Neural cell (in vitro differentiated cells): ENCODE results near the gene EBF3. TPM values are rescaled to one million over a fixed set of nuclear protein-coding genes. Genes with fewer than 3 reads are reported as not detected.

Source experiments
- H2AFZ ChIP-seq: fragments of 200-600, 300-800 bp; sonication (generic), shearing (Covaris generic); 2 replicates; pipeline ENCODE4 v1.6.0; 2014; ENCODE audit warnings: low read depth, mild to moderate bottlenecking, antibody characterized with exemption, low read length, moderate library complexity
- H3F3A ChIP-seq: fragments of 200-600 bp; shearing (Covaris generic); 2 replicates; pipeline ENCODE4 v1.6.1; 2016; ENCODE audit warnings: mild to moderate bottlenecking, moderate library complexity, mixed read lengths, antibody characterized with exemption, low read length; ENCODE audit not compliant: insufficient read depth, poor library complexity, severe bottlenecking
- H3K27ac ChIP-seq: fragments of 200-600, 300-800 bp; sonication (generic), shearing (Covaris generic); 2 replicates; pipeline ENCODE4 v1.5.1; 2014; ENCODE audit warnings: mild to moderate bottlenecking, low read length, moderate library complexity
- H3K27me3 ChIP-seq: fragments of 300-800, 200-600 bp; sonication (generic), shearing (Covaris generic); 2 replicates; pipeline ENCODE4 v1.6.0; 2014; ENCODE audit warnings: mild to moderate bottlenecking, low read depth, low read length, moderate library complexity; ENCODE audit not compliant: insufficient read depth
- H3K36me3 ChIP-seq: fragments of 300-800, 200-600 bp; sonication (generic), shearing (Covaris generic); 2 replicates; pipeline ENCODE4 v1.5.1; 2014; ENCODE audit warnings: mild to moderate bottlenecking, antibody characterized with exemption, low read length, moderate library complexity; ENCODE audit not compliant: insufficient read depth
- H3K4me2 ChIP-seq: fragments of 300-800, 200-600 bp; sonication (generic), shearing (Covaris generic); 2 replicates; pipeline ENCODE4 v1.6.0; 2014; ENCODE audit warnings: mild to moderate bottlenecking, low read length
- H3K4me3 ChIP-seq: fragments of 300-800, 200-600 bp; sonication (generic), shearing (Covaris generic); 2 replicates; pipeline ENCODE4 v1.5.1; 2014; ENCODE audit warnings: mild to moderate bottlenecking, low read length, moderate library complexity
- H3K79me2 ChIP-seq: fragments of 200-600 bp; shearing (Covaris generic); replicated peaks from 2 replicates; pipeline ENCODE4 v1.6.0; 2014; ENCODE audit warnings: mild to moderate bottlenecking, low read length, moderate library complexity; ENCODE audit not compliant: insufficient read depth
- H3K9ac ChIP-seq: fragments of 300-800, 200-600 bp; sonication (generic), shearing (Covaris generic); 2 replicates; pipeline ENCODE4 v1.6.1; 2016; ENCODE audit warnings: mild to moderate bottlenecking, low read length, mixed read lengths
- H3K9me2 ChIP-seq: fragments of 200-600 bp; shearing (Covaris generic); 2 replicates; pipeline ENCODE4 v1.6.1; 2016; ENCODE audit warnings: mild to moderate bottlenecking, low read length, mixed read lengths; ENCODE audit not compliant: insufficient read depth
- H3K9me3 ChIP-seq: fragments of 200-600, 300-800 bp; sonication (generic), shearing (Covaris generic); 2 replicates; pipeline ENCODE4 v1.6.1; 2016; ENCODE audit warnings: mild to moderate bottlenecking, mixed run types, low read length, moderate library complexity, mixed read lengths
- H4K20me1 ChIP-seq: fragments of 200-600 bp; shearing (Covaris generic); 2 replicates; pipeline ENCODE4 v1.6.1; 2016; ENCODE audit warnings: mild to moderate bottlenecking, mixed run types; ENCODE audit not compliant: insufficient read depth
- EP300 ChIP-seq: fragments of 450-650 bp; conservative IDR thresholded peaks from 2 replicates; pipeline ENCODE4 v1.6.1; 2014; ENCODE audit warnings: antibody characterized with exemption, mild to moderate bottlenecking, moderate library complexity; ENCODE audit not compliant: poor library complexity, severe bottlenecking
- EZH2 ChIP-seq: fragments of 200-600, 300-800 bp; shearing (Covaris generic), sonication (generic); IDR thresholded peaks from 2 replicates; pipeline ENCODE4 v1.6.1; 2014; ENCODE audit warnings: antibody characterized with exemption, low read length, borderline replicate concordance, mild to moderate bottlenecking; ENCODE audit not compliant: insufficient read depth, poor library complexity, severe bottlenecking
- MXI1 ChIP-seq: fragments of 450-650 bp; conservative IDR thresholded peaks from 2 replicates; pipeline ENCODE4 v1.6.1; 2014; ENCODE audit warnings: antibody characterized with exemption, mild to moderate bottlenecking; ENCODE audit not compliant: poor library complexity, severe bottlenecking
- POLR2AphosphoS5 ChIP-seq: IDR thresholded peaks from 2 replicates; pipeline ENCODE4 v1.6.1; 2012
- RAD21 ChIP-seq: fragments of 450-650 bp; conservative IDR thresholded peaks from 2 replicates; pipeline ENCODE4 v1.6.1; 2014; ENCODE audit warnings: antibody characterized with exemption, mild to moderate bottlenecking, moderate library complexity
- REST ChIP-seq: IDR thresholded peaks from 2 replicates; pipeline ENCODE4 v1.6.1; 2012; ENCODE audit warnings: borderline replicate concordance
- SMC3 ChIP-seq: fragments of 450-650 bp; conservative IDR thresholded peaks from 2 replicates; pipeline ENCODE4 v1.6.1; 2014; ENCODE audit warnings: antibody characterized with exemption, mild to moderate bottlenecking, moderate library complexity; ENCODE audit not compliant: poor library complexity
- TAF1 ChIP-seq: IDR thresholded peaks from 2 replicates; pipeline ENCODE4 v1.6.1; 2012; ENCODE audit warnings: low read depth
- polyA plus RNA-seq: library from polyadenylated mRNA; depleted of rRNA; stranded (reverse); fragments of >200 nt; gene quantifications from 2 replicates; pipeline ENCODE4 v1.2.3, GENCODE V29; 2014
- TF ChIP-seq, protein P1 (sequence below): fragments of 450-650 bp; IDR thresholded peaks from 2 replicates; pipeline ENCODE4 v1.5.1; 2014; ENCODE audit warnings: antibody characterized with exemption, mild to moderate bottlenecking, moderate library complexity; ENCODE audit not compliant: poor library complexity, severe bottlenecking

Gene EBF3
- polyA plus RNA-seq, 1 donor from 2014 or later: 0.38 TPM

DNA sequence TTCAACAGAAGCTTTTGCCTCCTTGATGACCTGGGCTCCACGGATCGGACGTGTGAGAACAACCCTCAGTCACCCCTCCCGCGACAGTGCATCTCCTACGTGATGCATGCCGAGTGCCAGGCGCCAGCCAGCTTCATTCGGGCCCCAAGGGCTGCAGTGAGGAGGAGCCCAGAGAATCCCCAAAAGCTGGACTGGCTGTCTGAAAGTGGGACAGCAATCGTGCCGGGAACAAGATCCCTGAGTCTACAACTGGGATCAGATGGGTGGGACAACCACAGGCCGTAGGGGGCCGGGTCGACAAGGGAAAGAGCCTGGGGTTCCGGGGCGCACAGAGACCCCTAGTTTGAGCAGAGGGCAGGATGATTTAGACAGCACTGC lies 27.2 kb downstream of the EBF3 start:
- H3K79me2 ChIP-seq: no peaks in the 10 kb centered on the region
- H3K4me3 ChIP-seq: no peak overlapping the region
- H3K9me2 ChIP-seq: no peaks in the 10 kb centered on the region
- TF ChIP-seq RAD21 (no peak), POLR2AphosphoS5 (no peak), SMC3 (no peak), REST (no peak), EP300 (no peak)
- TF ChIP-seq, protein P1, sequence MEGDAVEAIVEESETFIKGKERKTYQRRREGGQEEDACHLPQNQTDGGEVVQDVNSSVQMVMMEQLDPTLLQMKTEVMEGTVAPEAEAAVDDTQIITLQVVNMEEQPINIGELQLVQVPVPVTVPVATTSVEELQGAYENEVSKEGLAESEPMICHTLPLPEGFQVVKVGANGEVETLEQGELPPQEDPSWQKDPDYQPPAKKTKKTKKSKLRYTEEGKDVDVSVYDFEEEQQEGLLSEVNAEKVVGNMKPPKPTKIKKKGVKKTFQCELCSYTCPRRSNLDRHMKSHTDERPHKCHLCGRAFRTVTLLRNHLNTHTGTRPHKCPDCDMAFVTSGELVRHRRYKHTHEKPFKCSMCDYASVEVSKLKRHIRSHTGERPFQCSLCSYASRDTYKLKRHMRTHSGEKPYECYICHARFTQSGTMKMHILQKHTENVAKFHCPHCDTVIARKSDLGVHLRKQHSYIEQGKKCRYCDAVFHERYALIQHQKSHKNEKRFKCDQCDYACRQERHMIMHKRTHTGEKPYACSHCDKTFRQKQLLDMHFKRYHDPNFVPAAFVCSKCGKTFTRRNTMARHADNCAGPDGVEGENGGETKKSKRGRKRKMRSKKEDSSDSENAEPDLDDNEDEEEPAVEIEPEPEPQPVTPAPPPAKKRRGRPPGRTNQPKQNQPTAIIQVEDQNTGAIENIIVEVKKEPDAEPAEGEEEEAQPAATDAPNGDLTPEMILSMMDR: no peak
- H3K36me3 ChIP-seq: no peaks in the 10 kb centered on the region
- H3F3A ChIP-seq: no peaks in the 10 kb centered on the region
- H3K27me3 ChIP-seq: no peaks in the 10 kb centered on the region
- H2AFZ ChIP-seq: no peak overlapping the region
- no peak overlapping the region for H3K27ac ChIP-seq
- H3K9ac ChIP-seq: no peak overlapping the region
- no peaks in the 10 kb centered on the region for H3K9me3 ChIP-seq
- H4K20me1 ChIP-seq: no peaks in the 10 kb centered on the region
- H3K4me2 ChIP-seq: no peak overlapping the region

GRCh38 chr10:129936266-129936922 lies 27.7 kb downstream of the EBF3 start:
- H3K27ac ChIP-seq: no peak overlapping the region
- H3K79me2 ChIP-seq: no peaks in the 10 kb centered on the region
- no peaks in the 10 kb centered on the region for H3K36me3 ChIP-seq
- no peaks in the 10 kb centered on the region for H3K27me3 ChIP-seq
- H2AFZ ChIP-seq: no peak overlapping the region
- H3K4me3 ChIP-seq: no peak overlapping the region
- TF ChIP-seq MXI1: no peak
- no peak for TF ChIP-seq EZH2
- TF ChIP-seq, protein P1: no peak
- no peak for TF ChIP-seq POLR2AphosphoS5
- no peak for TF ChIP-seq RAD21
- TF ChIP-seq SMC3: no peak
- TF ChIP-seq TAF1: no peak
- no peak for TF ChIP-seq REST
- TF ChIP-seq EP300: no peak
- H4K20me1 ChIP-seq: no peaks in the 10 kb centered on the region
- H3K9ac ChIP-seq: no peak overlapping the region
- H3K4me2 ChIP-seq: no peak overlapping the region
- no peaks in the 10 kb centered on the region for H3K9me3 ChIP-seq
- no peaks in the 10 kb centered on the region for H3K9me2 ChIP-seq
- H3F3A ChIP-seq: no peaks in the 10 kb centered on the region
